CD4-positive, CD25-positive, alpha-beta regulatory T cell (primary cell): ENCODE data around the gene TRH. TPM values are rescaled to one million over a fixed set of nuclear protein-coding genes. Genes with fewer than 3 reads are reported as not detected.
A peak's percentile ranks its signal among the peaks of the same experiment; 100 is the strongest.
"Not testable (repeated sequence)": the region's sequence is repeated elsewhere in the genome, so short reads cannot be mapped to it uniquely, and the experiment has no call there.

Experiments
- ATAC-seq, 2 donors: fragments of 150-1000 bp; cut with Tn5 transposase; one replicate each; pipeline ENCODE4 v1.10.0; 2021; ENCODE audit warnings: low read depth in 2 of 2, moderate number of reproducible peaks in 2 of 2, moderate library complexity in 1 of 2
- DNase-seq, 3 donors: peaks; one replicate each; pipeline versions ENCODE4 v3.0.0 to v3.0.0-alpha.2; 2012 to 2022; ENCODE audit warnings: mixed read lengths in 1 of 3
- H3K27ac ChIP-seq: one replicate; pipeline ENCODE4 v1.7.0; 2013; ENCODE audit warnings: mild to moderate bottlenecking, low read length; ENCODE audit not compliant: insufficient read depth, poor library complexity, severe bottlenecking
- H3K27me3 ChIP-seq: one replicate; pipeline ENCODE4 v1.7.0; 2013; ENCODE audit warnings: low read length; ENCODE audit not compliant: control insufficient read depth, insufficient read depth
- H3K36me3 ChIP-seq: one replicate; pipeline ENCODE4 v1.7.0; 2013; ENCODE audit warnings: mild to moderate bottlenecking, low read length, moderate library complexity; ENCODE audit not compliant: control insufficient read depth, insufficient read depth
- H3K4me1 ChIP-seq: 2 replicates; pipeline ENCODE4 v1.7.0; 2013; ENCODE audit warnings: mild to moderate bottlenecking, low read length; ENCODE audit not compliant: insufficient read depth, control insufficient read depth, poor library complexity, severe bottlenecking
- H3K4me3 ChIP-seq: one replicate; pipeline ENCODE4 v1.7.0; 2013; ENCODE audit warnings: low read depth, mild to moderate bottlenecking, low read length, moderate library complexity
- H3K9me3 ChIP-seq, 2 experiments: 1 replicate in 1 of 2; 2 replicates in 1 of 2; pipeline ENCODE4 v1.7.0; 2013; ENCODE audit warnings: low read length in 2 of 2, mild to moderate bottlenecking in 1 of 2, moderate library complexity in 1 of 2; ENCODE audit not compliant: control insufficient read depth in 2 of 2
- H3K27ac Mint-ChIP-seq, 3 donors: one replicate each; pipeline ENCODE4 v1.8.0; 2020 to 2022; ENCODE audit warnings: mild to moderate bottlenecking in 3 of 3, mixed read lengths in 3 of 3, moderate library complexity in 2 of 3
- H3K27me3 Mint-ChIP-seq: one replicate; pipeline ENCODE4 v1.8.0; 2022; ENCODE audit warnings: mild to moderate bottlenecking, mixed read lengths
- H3K36me3 Mint-ChIP-seq: one replicate; pipeline ENCODE4 v1.8.0; 2020; ENCODE audit warnings: mixed read lengths
- H3K4me1 Mint-ChIP-seq, 4 donors: one replicate each; pipeline ENCODE4 v1.8.0; 2020 to 2022; ENCODE audit warnings: mixed read lengths in 4 of 4, mild to moderate bottlenecking in 1 of 4
- H3K4me3 Mint-ChIP-seq, 4 donors: one replicate each; pipeline ENCODE4 v1.8.0; 2020 to 2022; ENCODE audit warnings: mild to moderate bottlenecking in 4 of 4, mixed read lengths in 4 of 4, moderate library complexity in 3 of 4
- H3K9me3 Mint-ChIP-seq, 7 donors: one replicate each; pipeline ENCODE4 v1.8.0; 2020 to 2022; ENCODE audit warnings: mixed read lengths in 7 of 7, mild to moderate bottlenecking in 3 of 7, moderate library complexity in 2 of 7
- polyA plus RNA-seq, 4 donors: library from polyadenylated mRNA; unstranded; fragments of 300-500 nt; fragmentation: Illumina TruSeq; gene quantifications; one replicate each; pipeline ENCODE4 v1.2.3, GENCODE V29; 2021
- total RNA-seq: library from RNA; stranded (reverse); gene quantifications from one replicate; pipeline ENCODE4 v1.2.3, GENCODE V29; 2022

The TRH gene
- total and polyA plus RNA-seq, 5 donors from 2014 or later: not detected

DNA sequence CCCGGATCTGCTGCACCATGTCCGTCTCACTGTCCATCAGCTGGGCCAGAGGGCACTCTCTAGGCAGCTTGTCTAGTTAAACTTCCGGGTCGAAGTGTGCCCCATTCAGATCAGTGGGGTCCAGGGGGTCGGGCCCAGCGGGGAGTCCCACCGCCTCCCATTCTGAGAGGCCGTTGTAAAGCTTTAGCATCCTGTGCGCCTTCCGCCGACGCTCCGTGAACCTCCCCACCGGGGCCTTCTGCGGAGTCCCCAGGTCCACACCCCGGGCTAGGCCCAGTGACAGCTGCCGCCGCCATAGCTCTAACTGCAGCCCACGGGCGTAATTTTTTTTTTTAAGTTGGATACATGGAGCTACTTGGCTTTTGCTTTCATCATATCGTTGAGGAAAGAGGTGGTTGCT, 38.7 kb downstream of the TRH start:
- not testable (repeated sequence) for DNase-seq, H3K27me3 ChIP-seq, H3K36me3 ChIP-seq, H3K4me1 Mint-ChIP-seq, H3K9me3 Mint-ChIP-seq, H3K4me3 Mint-ChIP-seq, H3K27ac Mint-ChIP-seq, H3K27ac ChIP-seq, ATAC-seq, H3K36me3 Mint-ChIP-seq, H3K4me3 ChIP-seq, H3K4me1 ChIP-seq, H3K9me3 ChIP-seq
- H3K27me3 Mint-ChIP-seq: peaks cover 16% of the 10 kb centered on the region

DNA sequence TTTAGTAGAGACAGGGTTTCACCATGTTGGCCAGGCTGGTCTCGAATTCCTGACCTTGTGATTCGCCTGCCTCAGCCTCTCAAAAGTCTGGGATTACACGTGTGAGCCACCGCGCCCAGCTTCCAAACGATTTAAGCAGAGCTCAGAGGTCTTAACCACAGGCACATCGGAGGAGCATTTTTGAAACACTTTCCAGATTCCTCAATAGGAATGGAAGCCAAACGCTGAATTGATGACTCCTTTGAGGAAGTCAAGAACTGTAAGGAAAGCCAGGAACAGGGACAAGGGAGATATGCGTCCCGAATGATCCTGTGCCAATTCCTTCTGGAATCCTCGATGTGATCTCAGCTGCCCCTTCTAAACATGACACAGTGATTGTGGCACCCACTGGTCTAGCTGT, 40.0 kb downstream of the TRH start:
- Histone ChIP-seq H3K9me3 (no peaks in the 10 kb centered on the region), H3K4me1 (no peaks in the 10 kb centered on the region), H3K4me3 (no peak overlapping the region), H3K36me3 (no peaks in the 10 kb centered on the region), H3K27ac (no peak overlapping the region), H3K27me3 (no peaks in the 10 kb centered on the region)
- no peak for ATAC-seq
- Mint-ChIP-seq H3K27ac (no peak overlapping the region), H3K27me3 (peaks cover 12% of the 10 kb centered on the region), H3K4me3 (no peak overlapping the region), H3K4me1 (no peaks in the 10 kb centered on the region), H3K9me3 (peaks cover 0 to 5% (median 0%) of the 10 kb centered on the region in 7 donors), H3K36me3 (no peaks in the 10 kb centered on the region)
- DNase-seq: no peak

DNA sequence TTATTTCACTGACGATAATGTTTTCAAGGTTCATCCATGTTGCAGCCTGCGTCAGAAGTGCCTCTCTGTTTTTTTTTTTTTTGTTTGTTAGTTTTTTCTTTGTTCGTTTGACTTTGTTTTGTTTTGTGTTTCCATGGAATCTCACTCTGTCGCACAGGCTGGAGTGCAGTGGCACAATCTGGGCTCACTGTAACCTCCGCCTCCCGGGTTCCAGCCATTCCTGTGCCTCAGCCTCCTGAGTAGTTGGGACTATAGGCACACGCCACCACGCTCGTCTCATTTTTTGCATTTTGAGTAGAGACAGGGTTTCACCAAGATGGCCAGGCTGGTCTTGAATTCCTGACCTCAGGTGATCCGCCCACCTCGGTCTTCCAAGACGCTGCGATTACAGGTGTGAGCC, 43.1 kb downstream of the TRH start:
- H3K9me3 ChIP-seq, H3K27me3 ChIP-seq, H3K9me3 Mint-ChIP-seq, H3K4me1 ChIP-seq, H3K27ac Mint-ChIP-seq, H3K4me3 ChIP-seq, H3K36me3 Mint-ChIP-seq, H3K27ac ChIP-seq, ATAC-seq, DNase-seq, H3K36me3 ChIP-seq, H3K4me1 Mint-ChIP-seq, H3K4me3 Mint-ChIP-seq: not testable (repeated sequence)
- H3K27me3 Mint-ChIP-seq: peaks cover 12% of the 10 kb centered on the region

DNA sequence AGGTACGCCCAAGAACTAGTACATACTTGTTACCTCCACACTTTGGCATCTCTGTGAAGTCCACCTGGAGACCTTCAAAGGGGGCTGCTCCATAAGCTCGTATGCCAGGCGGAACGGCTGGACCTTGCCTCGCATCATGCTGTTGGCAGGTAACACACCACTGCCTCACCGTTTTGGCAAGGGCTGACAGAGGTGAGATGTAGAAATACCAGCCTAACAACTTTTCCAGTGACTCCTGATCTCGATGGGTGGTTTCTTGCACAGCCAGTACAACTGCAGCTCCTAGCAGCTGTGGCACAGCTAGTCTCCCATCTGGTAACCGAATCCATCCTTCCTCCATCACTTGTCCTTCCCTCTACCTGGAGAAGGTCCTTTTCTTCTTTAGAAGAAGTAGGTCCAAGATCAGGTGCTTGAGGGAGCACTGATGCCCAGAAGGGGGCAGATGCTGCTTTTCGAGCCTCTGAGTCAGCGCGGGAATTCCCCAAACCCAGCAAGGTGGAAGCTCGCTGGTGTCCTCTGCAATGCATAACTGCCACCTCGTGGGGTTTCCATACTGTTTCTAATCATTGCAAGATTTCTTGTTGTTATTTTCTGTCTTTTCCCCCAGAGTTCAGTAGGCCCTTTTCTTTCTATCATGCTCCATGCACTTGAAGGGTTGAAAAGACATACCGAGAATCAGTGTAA, 51.8 kb downstream of the TRH start:
- peak in 2 of 3 donors; percentile 24 to 36 for DNase-seq
- not testable (repeated sequence) for H3K36me3 Mint-ChIP-seq, H3K27me3 Mint-ChIP-seq, H3K4me1 ChIP-seq, ATAC-seq, H3K9me3 ChIP-seq, H3K4me3 ChIP-seq, H3K4me3 Mint-ChIP-seq, H3K27me3 ChIP-seq, H3K4me1 Mint-ChIP-seq, H3K27ac ChIP-seq, H3K36me3 ChIP-seq, H3K9me3 Mint-ChIP-seq
- peak overlapping the region in 1 of 3 donors; percentile 81 for H3K27ac Mint-ChIP-seq

DNA sequence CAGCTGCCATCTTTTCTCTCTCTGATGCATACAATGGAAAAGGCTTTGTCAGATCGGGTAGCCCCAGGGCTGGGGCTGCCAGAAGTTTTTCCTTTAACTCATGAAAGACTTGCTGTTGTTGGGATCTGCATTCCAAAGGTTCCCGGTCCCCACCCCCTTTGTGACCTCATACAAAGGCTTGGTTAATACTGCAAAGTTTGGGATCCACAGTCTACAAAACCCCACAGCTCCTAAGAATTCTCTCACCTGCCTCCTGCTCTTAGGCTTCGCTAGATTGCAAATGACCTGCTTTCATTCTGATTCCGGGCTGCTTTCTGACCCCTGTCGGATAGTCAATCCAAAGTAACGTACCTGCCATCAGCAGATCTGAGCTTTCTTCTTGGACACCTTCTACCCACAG, 52.9 kb downstream of the TRH start:
- H3K4me3 Mint-ChIP-seq, H3K4me1 ChIP-seq, H3K9me3 Mint-ChIP-seq, H3K27ac ChIP-seq, H3K27ac Mint-ChIP-seq, H3K36me3 Mint-ChIP-seq, ATAC-seq, H3K36me3 ChIP-seq, H3K9me3 ChIP-seq, H3K27me3 Mint-ChIP-seq, DNase-seq, H3K4me1 Mint-ChIP-seq, H3K4me3 ChIP-seq, H3K27me3 ChIP-seq: not testable (repeated sequence)

Other genes with a start within 250 kb of the TRH start
- 29.2 TPM for gene TMCC1, start 81.0 kb upstream of the TRH start, total RNA-seq
- 1 to 10 TPM; 5.2 to 7.1 (median 6.0) TPM for gene TMCC1, start 81.0 kb upstream of the TRH start, polyA plus RNA-seq
- gene ALG1L2, start 107.1 kb downstream of the TRH start, total RNA-seq: 1.4 TPM
- under 1 TPM in 1 of 4 donors, not detected in 3; 0.30 TPM for gene ALG1L2, start 107.1 kb downstream of the TRH start, polyA plus RNA-seq